ENCODE results near the gene MGAT4C.

DNA sequence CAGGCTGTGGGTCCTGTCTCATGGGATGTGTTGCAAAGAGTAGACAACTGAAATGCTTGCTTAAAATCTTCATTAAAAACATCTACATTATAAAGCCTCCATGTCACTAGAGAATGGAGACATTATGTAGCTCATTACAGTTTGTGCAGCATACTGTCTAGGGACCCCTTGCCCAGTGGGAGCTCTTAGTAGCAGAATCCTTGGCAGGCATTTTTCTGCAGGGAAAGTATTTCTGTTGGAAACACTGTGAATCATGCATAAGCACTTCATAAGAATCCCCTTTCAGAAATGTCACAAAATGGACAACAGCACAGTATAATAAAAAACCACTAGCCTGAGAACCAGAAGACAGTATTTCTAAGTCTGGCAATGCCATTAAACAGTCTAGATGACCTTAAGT lies 174.3 kb downstream of the MGAT4C start:
- TF ChIP-seq, protein P1, sequence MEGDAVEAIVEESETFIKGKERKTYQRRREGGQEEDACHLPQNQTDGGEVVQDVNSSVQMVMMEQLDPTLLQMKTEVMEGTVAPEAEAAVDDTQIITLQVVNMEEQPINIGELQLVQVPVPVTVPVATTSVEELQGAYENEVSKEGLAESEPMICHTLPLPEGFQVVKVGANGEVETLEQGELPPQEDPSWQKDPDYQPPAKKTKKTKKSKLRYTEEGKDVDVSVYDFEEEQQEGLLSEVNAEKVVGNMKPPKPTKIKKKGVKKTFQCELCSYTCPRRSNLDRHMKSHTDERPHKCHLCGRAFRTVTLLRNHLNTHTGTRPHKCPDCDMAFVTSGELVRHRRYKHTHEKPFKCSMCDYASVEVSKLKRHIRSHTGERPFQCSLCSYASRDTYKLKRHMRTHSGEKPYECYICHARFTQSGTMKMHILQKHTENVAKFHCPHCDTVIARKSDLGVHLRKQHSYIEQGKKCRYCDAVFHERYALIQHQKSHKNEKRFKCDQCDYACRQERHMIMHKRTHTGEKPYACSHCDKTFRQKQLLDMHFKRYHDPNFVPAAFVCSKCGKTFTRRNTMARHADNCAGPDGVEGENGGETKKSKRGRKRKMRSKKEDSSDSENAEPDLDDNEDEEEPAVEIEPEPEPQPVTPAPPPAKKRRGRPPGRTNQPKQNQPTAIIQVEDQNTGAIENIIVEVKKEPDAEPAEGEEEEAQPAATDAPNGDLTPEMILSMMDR (IDR thresholded peaks at IDR 0.05): no peak
- no peak for TF ChIP-seq POLR2A (IDR thresholded peaks at IDR 0.05)

All from tibial nerve (tissue), 3 donors.